HG03103 (cell line): ENCODE results near the gene SRCIN1.
"Not testable (repeated sequence)": the region's sequence is repeated elsewhere in the genome, so short reads cannot be mapped to it uniquely, and the experiment has no call there.

Source experiments
- ATAC-seq: cut with Tn5 transposase; IDR thresholded peaks from one replicate; pipeline ENCODE4 v1.9.1; 2021; ENCODE audit warnings: low read depth; ENCODE audit not compliant: unreplicated experiment

Gene SRCIN1

GRCh38 chr17:38551121-38551520 is 54.6 kb downstream of the SRCIN1 start:
- ATAC-seq, result no peak

DNA sequence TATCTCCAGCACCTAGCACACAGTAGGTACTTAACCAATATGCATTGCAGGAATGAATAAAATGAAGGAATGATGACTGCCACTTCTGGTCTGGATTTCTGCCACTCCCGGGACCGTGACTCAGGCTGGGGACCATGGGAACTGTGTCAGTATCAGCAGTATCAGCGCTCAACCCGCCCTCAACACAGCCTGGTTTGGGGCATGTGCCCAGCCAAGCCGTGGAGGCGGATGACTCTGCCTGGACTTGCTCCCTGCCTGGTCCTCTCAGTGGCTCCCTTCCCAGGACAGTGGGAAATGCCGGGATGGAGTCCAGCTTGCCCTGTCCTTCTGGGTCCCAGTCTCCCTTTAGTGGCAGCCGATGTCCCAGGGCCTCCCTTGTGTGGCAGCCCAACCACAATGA is 55.1 kb downstream of the SRCIN1 start:
- no peak for ATAC-seq

- no peak for ATAC-seq
These were observed 56.5 kb downstream of the SRCIN1 start for GRCh38 chr17:38549285-38549684.

DNA sequence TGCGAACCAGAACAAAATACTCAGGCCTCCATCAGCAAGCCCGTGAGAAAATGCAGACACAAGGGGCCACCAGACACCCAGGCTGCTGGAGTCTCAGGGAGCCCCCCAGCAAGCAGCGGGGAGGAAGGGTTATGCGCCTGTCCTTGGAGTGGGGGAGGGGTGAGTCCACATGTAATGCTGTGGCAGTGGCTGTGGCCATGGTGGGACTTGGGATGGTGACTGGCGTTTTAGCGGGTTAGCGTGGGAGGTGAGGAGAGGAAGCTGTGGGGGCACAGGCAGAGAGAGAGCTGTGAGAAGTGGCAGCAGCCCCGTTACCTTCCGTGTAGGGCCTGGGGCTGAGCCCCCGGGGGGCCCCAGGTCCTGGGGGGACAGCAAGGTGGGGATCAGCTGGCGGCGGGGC is 58.3 kb downstream of the SRCIN1 start:
- ATAC-seq, result no peak

DNA sequence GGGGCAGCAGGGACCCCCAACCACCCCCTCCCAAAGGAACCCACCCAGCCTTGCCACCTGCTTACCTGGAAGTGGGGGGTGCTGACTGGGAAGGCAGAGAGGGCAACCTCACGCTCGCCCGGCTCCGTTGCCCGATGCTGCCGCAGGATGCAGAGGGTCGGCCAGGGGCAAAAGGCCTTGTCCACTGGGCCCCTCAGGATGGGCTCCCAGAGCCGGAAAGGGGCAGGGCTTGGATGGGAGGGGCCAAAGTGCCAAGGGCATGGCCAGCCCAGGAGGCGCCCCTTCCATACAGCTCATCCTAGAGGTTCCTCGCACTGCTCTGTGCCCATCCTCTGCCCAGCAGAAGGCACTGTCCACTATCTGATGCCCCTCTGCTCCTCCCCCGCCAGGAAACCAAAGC is 59.4 kb downstream of the SRCIN1 start:
- no peak for ATAC-seq

DNA sequence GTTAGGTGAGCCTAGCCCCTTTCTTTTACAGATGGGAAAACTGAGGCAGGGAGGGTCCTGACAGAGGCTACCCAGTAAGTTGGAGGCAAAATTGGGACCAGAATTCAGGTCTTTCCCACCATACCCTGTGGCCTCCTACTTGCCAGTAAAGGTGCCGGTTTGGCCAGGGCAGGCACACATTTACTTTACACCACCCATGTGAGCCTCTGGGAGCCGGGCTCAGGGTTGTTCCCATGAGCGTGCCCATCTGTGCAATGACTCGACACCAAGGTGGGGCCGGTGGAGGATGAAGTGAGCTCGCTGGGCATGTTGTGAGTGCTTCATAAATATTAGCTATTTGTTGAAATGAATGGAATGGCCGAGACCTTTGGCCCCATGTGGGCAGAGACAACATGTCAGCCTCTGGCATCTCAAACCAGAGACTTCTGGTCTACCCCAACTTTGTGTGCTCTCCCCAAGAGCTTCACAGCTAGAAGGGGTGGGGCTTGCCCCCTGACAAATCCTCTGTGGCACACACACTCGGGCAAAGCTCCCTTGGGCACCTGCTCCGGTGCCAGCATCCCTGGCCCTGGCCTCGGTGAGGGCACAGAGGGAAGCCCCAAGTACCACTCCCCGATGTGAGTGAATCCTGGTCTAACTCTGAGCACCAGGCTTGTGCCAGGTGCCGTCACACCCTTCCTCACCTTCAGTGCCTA is 60.1 kb downstream of the SRCIN1 start:
- no peak for ATAC-seq

DNA sequence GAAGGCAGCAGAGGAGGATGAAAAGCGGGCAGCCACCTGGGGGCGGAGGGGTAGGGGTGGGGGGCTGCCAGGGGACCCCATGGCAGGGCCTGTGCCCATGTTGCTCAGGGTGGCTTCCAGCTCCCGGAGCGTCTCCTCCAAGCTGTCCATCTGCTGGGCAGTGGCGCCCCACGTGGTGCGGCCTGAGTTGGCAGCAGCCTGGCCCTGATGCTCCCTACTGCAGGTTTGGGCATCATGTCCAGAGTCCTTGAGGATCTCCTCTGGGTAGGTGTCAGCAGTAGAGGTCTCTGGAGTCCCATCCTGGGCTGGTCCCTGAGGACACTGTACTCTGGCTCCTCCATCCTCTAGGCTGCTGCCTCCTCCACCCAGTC is 60.9 kb downstream of the SRCIN1 start:
- ATAC-seq, result no peak

GRCh38 chr17:38544175-38544838 is 61.4 kb downstream of the SRCIN1 start:
- no peak for ATAC-seq

DNA sequence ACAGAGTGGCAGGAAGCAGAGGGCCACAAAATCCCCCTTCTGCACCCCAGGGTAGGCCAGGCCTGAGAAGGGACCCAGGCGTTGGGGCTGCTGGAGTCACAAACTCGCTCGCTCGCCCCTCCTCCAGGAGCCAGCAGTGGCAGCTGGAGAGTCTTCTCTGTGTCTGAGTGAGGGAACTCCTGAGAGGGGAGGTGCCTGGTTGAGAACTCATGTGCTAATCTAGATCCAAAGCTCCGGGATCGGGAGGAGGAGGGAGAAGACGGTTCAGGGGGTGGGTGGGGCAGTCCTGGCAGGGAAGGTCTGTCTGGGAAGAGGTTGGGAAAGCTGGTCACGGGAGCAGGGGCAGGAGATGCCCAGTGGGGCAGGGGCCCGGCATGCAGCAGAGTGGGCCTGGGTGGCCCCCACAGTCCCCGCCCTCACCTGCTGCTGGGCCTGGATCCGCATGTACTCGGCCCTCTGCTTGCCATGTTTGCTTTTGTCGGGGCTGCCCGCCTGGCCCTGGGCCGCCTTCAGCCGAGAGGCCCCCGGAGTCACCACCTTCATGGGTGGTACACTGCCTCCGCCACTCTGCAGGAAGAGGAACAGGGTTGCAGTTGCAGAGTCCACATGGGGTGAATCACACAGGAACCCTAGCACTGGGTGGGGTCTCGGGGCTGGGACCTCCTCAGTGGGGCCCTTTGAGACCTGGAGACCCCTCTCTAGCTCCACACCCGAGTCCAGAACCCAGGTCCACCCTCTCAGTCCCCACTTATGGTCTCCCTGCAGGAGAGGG is 62.2 kb downstream of the SRCIN1 start:
- no peak for ATAC-seq

DNA sequence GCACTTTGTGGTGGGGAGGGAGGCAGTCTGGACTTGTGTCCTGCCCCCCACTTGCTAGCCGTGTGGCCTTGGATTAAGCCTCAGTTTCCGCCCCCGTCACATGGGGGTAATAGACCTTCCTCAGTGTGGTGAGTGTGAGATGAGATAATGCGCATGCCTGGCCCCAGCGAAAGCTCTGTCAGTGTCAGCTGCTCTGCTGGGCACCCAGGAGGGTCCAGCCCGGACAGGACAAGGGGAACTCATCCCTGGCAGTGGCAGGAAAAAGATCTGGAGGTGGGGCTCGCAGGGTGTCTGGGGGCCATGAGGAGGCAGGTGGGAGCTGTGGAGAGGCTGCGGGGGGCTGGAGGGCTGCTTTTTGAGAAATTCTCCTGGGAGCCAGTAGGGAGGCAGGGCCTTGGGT is 63.5 kb downstream of the SRCIN1 start:
- ATAC-seq, result no peak

GRCh38 chr17:38541281-38541680 is 64.5 kb downstream of the SRCIN1 start:
- no peak for ATAC-seq

DNA sequence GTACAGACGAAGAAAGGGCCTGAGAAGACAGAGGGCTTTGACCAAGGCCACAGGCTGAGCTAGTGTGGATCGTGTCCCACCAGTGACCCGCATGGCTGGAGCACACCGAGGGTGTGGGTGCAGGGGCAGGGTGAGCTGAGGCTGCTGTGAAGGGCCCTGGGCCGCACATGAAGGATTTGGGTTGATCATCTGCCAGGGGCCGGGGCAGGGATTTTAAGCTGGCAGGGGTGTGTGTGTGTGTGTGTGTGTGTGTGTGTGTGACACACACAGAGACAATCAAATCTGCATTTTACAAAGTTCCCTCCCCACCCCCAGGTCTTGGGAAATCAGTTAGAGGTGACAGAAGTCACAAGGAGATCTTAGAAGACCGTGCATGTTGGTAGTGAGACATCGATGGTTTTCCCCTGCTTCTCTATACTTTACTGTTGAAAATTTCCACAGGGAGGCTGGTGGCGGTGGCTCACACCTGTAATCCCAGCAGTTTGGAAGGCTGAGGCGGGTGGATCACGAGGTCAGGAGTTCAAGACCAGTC is 65.2 kb downstream of the SRCIN1 start:
- ATAC-seq, result no peak

DNA sequence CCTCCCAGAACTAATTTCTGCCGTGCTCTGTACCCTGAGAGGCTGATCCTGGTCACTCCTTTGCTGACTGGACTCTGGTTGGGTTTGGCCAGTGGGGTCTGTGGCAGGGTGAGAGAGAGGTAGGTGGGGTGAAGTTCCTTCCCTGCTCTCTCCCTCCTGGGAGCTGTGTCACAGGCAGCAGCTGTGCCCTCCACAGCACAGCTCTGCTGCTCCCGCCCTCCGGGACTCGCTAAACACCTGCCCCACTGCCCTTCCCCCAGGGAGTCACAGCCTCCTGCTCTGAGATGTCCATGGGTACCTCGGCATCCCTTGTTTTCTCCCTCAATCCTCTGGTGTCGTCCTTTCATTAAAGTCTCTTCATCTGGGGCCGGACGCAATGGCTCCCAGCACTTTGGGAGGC is 66.4 kb downstream of the SRCIN1 start:
- ATAC-seq, result no peak

- ATAC-seq, result no peak
These were observed 66.8 kb downstream of the SRCIN1 start for GRCh38 chr17:38538906-38539305.

- ATAC-seq, result no peak
These were observed 69.1 kb downstream of the SRCIN1 start for GRCh38 chr17:38536661-38537060.

GRCh38 chr17:38535886-38536285 is 69.9 kb downstream of the SRCIN1 start:
- no peak for ATAC-seq

- no peak for ATAC-seq
These were observed 71.3 kb downstream of the SRCIN1 start for GRCh38 chr17:38534498-38534885.

GRCh38 chr17:38533866-38534497 is 71.8 kb downstream of the SRCIN1 start:
- no peak for ATAC-seq

DNA sequence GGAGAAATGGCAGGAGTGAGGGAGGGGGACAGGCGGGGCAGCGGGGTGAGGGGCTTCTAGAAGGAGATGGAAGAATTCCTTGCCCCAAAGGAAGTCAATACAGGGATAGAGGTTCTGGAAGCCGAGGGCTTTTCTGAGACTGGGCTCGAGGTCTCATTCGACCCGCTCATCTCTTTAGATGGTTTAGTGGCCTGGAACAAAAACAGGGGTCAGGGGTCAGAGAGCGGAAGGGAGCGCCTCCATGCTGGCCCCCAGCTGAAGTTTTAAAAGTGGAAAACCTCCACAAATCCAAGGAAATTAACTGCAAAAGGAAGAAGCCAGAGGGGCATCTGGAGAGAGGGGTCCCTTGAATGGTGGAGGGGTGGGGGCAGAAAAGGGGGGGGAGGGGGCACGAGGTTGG is 72.5 kb downstream of the SRCIN1 start:
- ATAC-seq, result no peak

- no peak for ATAC-seq
These were observed 73.3 kb downstream of the SRCIN1 start for GRCh38 chr17:38532451-38532850.

DNA sequence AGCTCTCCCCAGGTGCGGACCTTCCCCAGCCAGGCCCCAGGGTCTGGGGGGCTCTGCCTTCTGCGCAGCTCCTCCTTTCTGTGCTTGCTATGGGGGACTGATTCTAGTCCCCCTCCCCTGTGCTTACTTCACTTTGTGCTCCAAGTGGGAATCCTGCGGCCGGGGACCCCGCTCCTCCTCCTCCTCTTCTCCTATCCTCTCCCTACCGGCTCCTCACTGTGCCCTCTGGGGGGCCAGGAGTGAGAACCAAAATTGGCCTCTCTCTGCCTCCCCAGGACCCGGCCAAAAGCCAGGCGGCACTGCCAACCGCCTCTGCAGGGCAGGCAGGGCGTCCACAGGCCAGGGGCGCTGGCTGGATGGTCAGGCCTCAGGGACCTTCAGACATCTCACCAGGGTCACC is 74.0 kb downstream of the SRCIN1 start:
- not testable (repeated sequence) for ATAC-seq
